Liver (tissue), 9 donors: Measurements from ENCODE around the gene ITGA11. TPM values are rescaled to one million over a fixed set of nuclear protein-coding genes. Genes with fewer than 3 reads are reported as not detected.

Experiments used
- DNase-seq: peaks from one replicate; pipeline ENCODE4 v3.0.0-alpha.2; 2017; ENCODE audit warnings: low spot score
- H3K27ac ChIP-seq, 2 donors: one replicate each; pipeline ENCODE4 v1.7.0; 2013; ENCODE audit warnings: inconsistent platforms in 2 of 2, low read length in 2 of 2, control low read depth in 1 of 2, low read depth in 1 of 2, mild to moderate bottlenecking in 1 of 2
- H3K27me3 ChIP-seq, 4 donors: one replicate each; pipeline versions ENCODE4 v1.6.1 to v1.7.0; 2013; ENCODE audit warnings: low read length in 3 of 4, inconsistent platforms in 1 of 4, mild to moderate bottlenecking in 1 of 4, moderate library complexity in 1 of 4; ENCODE audit not compliant: control insufficient read depth in 4 of 4, insufficient read depth in 4 of 4
- H3K36me3 ChIP-seq, 4 donors: one replicate each; pipeline versions ENCODE4 v1.6.1 to v1.7.0; 2013; ENCODE audit warnings: low read length in 3 of 4, mild to moderate bottlenecking in 3 of 4, low read depth in 1 of 4, moderate library complexity in 1 of 4; ENCODE audit not compliant: control insufficient read depth in 4 of 4, insufficient read depth in 3 of 4
- H3K4me1 ChIP-seq, 4 donors: one replicate each; pipeline versions ENCODE4 v1.6.1 to v1.7.0; 2013; ENCODE audit warnings: low read length in 3 of 4, mild to moderate bottlenecking in 3 of 4, moderate library complexity in 1 of 4; ENCODE audit not compliant: control insufficient read depth in 4 of 4, insufficient read depth in 4 of 4
- H3K4me3 ChIP-seq, 3 donors: one replicate each; pipeline versions ENCODE4 v1.6.1 to v1.7.0; 2013; ENCODE audit warnings: low read length in 3 of 3, control low read depth in 1 of 3, low read depth in 1 of 3, mild to moderate bottlenecking in 1 of 3
- H3K9ac ChIP-seq, 2 donors: one replicate each; pipeline ENCODE4 v1.7.0; 2013; ENCODE audit warnings: low read length in 2 of 2, mild to moderate bottlenecking in 2 of 2, moderate library complexity in 2 of 2, control low read depth in 1 of 2, low read depth in 1 of 2
- H3K9me3 ChIP-seq, 4 donors: one replicate each; pipeline versions ENCODE4 v1.6.1 to v1.7.0; 2013; ENCODE audit warnings: low read length in 3 of 4; ENCODE audit not compliant: control insufficient read depth in 4 of 4
- EGR1 ChIP-seq, 2 donors: IDR thresholded peaks; 2 replicates each; pipeline ENCODE4 v1.6.1; 2016 to 2018; ENCODE audit warnings: antibody characterized with exemption in 2 of 2, low read depth in 2 of 2
- FOXA1 ChIP-seq: IDR thresholded peaks from 2 replicates; pipeline ENCODE4 v1.6.1; 2016; ENCODE audit warnings: antibody characterized with exemption
- HNF4G ChIP-seq: IDR thresholded peaks from 2 replicates; pipeline ENCODE4 v1.6.1; 2016; ENCODE audit warnings: antibody characterized with exemption
- NR2F2 ChIP-seq: IDR thresholded peaks from 2 replicates; pipeline ENCODE4 v1.6.1; 2016; ENCODE audit warnings: antibody characterized with exemption
- RAD21 ChIP-seq, 2 donors: IDR thresholded peaks; 2 replicates each; pipeline ENCODE4 v1.6.1; 2016; ENCODE audit warnings: antibody characterized with exemption in 2 of 2, mild to moderate bottlenecking in 2 of 2
- RXRA ChIP-seq, 2 donors: IDR thresholded peaks; 2 replicates each; pipeline ENCODE4 v1.6.1; 2017 to 2018; ENCODE audit warnings: antibody characterized with exemption in 2 of 2, mild to moderate bottlenecking in 1 of 2
- SP1 ChIP-seq: IDR thresholded peaks from 2 replicates; pipeline ENCODE4 v1.6.1; 2018; ENCODE audit warnings: antibody characterized with exemption, mild to moderate bottlenecking
- TAF1 ChIP-seq: conservative IDR thresholded peaks from 2 replicates; pipeline ENCODE4 v1.6.1; 2016; ENCODE audit warnings: antibody characterized with exemption, mild to moderate bottlenecking
- WGBS: extraction: QIAGEN DNeasy Blood & Tissue Kit; methylation state at CpG from one replicate; pipeline ENCODE4 v1.1.7; 2013; 5-methylcytosine and 5-hydroxymethylcytosine counted together
- polyA plus RNA-seq, 2 donors: library from polyadenylated mRNA; stranded (reverse) in 1 of 2; unstranded in 1 of 2; fragments of 200-250 nt in 1 of 2; fragments of >200 nt in 1 of 2; fragmentation: Nextera tagmentation in 1 of 2; extraction: Ambion mirVana in 1 of 2; gene quantifications; one replicate each; pipeline versions ENCODE4 v1.2.1 to v1.2.3, GENCODE V29; 2013 to 2015
- total RNA-seq, 2 donors: library from RNA; depleted of rRNA; stranded (reverse); fragments of >200 nt; gene quantifications; one replicate each; pipeline ENCODE4 v1.2.3, GENCODE V29; 2014
- TF ChIP-seq, protein P1 (sequence below): IDR thresholded peaks from 2 replicates; pipeline ENCODE4 v1.6.1; 2016; ENCODE audit warnings: antibody characterized with exemption
- TF ChIP-seq, protein P2 (sequence below): IDR thresholded peaks from 2 replicates; pipeline ENCODE4 v1.6.1; 2016; ENCODE audit warnings: antibody characterized with exemption
- TF ChIP-seq, protein P3 (sequence below): fragments of 150-350 bp; IDR thresholded peaks from 2 replicates; pipeline ENCODE4 v1.5.1; 2017; ENCODE audit warnings: improper control_type of control experiment, low read depth, low read length; ENCODE audit not compliant: missing input control
- TF ChIP-seq, protein P4 (sequence below): IDR thresholded peaks from 2 replicates; pipeline ENCODE4 v1.6.1; 2016; ENCODE audit warnings: antibody characterized with exemption
- TF ChIP-seq, protein P5 (sequence below): IDR thresholded peaks from 2 replicates; pipeline ENCODE4 v1.6.1; 2016; ENCODE audit warnings: antibody characterized with exemption, mild to moderate bottlenecking
- donor health status: healthy.
- donor health status: healthy.
- donor health status: healthy.
- donor health status: healthy.
- donor health status: healthy.

Gene ITGA11
- total and polyA plus RNA-seq, 4 donors: 0.32 to 1.0 (median 0.67) TPM

DNA sequence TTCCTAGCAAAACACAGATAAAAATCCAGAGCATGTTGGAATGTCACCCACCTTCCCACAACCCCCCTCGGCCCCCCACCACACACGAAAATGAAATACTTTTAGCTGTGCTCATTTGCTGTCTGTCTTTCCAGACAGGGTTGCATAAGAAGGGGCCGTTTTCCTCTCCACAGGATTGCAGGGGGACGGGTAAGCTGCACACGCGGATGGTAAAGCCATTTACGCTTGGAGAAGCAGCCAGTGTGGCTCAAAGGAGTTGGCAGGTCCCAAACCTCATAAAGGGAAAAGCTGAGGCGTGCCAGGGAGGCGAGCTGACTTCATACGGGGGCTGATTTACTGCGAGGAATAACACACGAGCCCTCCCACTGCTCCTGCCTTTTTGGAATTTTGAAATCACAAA lies 47.4 kb upstream of the ITGA11 start:
- no peaks in the 10 kb centered on the region for H3K36me3 ChIP-seq
- H3K27ac ChIP-seq: no peak overlapping the region
- no peaks in the 10 kb centered on the region for H3K4me1 ChIP-seq
- 74% methylated on average over 12 of the region's 12 CpGs for WGBS
- no peak overlapping the region for H3K9ac ChIP-seq
- no peak overlapping the region for H3K4me3 ChIP-seq
- no peaks in the 10 kb centered on the region for H3K27me3 ChIP-seq
- H3K9me3 ChIP-seq: no peaks in the 10 kb centered on the region
- DNase-seq: no peak
- TF ChIP-seq FOXA1 (no peak), EGR1 (IDR thresholded peaks at IDR 0.05; ENCODE audit: low read depth in 2 of 2) (no peak)

DNA sequence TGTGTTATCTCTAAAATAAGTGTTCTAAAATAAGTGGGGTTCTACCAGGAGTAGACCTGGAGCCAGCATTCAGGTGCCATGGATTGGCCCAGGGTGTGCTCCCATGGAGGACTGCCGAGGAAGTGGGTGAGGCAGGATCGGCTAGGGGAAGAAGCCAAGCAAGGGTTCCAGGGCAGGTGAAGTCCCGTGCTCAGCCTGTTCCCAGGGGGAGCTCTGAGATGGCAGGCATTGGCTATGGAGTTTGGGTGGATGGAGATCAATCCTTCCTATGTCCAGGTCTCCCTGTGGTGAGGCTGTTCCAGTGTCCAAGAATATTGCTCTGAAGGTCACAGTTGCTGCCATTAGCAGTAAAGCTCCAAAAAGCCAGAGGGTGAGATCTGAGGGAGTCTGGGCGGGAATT lies 46.9 kb upstream of the ITGA11 start:
- WGBS: 91% methylated on average over 4 of the region's 4 CpGs
- no peaks in the 10 kb centered on the region for H3K36me3 ChIP-seq
- no peak overlapping the region for H3K9ac ChIP-seq
- no peaks in the 10 kb centered on the region for H3K27me3 ChIP-seq
- no peak overlapping the region for H3K4me3 ChIP-seq
- no peaks in the 10 kb centered on the region for H3K9me3 ChIP-seq
- no peaks in the 10 kb centered on the region for H3K4me1 ChIP-seq
- TF ChIP-seq SP1: no peak
- TF ChIP-seq, protein P1, sequence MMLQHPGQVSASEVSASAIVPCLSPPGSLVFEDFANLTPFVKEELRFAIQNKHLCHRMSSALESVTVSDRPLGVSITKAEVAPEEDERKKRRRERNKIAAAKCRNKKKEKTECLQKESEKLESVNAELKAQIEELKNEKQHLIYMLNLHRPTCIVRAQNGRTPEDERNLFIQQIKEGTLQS: no peak
- no peak for TF ChIP-seq TAF1
- TF ChIP-seq RXRA (IDR thresholded peaks at IDR 0.05): no peak
- no peak for TF ChIP-seq HNF4G
- TF ChIP-seq NR2F2: no peak
- TF ChIP-seq, protein P2, sequence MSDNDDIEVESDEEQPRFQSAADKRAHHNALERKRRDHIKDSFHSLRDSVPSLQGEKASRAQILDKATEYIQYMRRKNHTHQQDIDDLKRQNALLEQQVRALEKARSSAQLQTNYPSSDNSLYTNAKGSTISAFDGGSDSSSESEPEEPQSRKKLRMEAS: no peak
- TF ChIP-seq, protein P3, sequence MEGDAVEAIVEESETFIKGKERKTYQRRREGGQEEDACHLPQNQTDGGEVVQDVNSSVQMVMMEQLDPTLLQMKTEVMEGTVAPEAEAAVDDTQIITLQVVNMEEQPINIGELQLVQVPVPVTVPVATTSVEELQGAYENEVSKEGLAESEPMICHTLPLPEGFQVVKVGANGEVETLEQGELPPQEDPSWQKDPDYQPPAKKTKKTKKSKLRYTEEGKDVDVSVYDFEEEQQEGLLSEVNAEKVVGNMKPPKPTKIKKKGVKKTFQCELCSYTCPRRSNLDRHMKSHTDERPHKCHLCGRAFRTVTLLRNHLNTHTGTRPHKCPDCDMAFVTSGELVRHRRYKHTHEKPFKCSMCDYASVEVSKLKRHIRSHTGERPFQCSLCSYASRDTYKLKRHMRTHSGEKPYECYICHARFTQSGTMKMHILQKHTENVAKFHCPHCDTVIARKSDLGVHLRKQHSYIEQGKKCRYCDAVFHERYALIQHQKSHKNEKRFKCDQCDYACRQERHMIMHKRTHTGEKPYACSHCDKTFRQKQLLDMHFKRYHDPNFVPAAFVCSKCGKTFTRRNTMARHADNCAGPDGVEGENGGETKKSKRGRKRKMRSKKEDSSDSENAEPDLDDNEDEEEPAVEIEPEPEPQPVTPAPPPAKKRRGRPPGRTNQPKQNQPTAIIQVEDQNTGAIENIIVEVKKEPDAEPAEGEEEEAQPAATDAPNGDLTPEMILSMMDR: no peak
- TF ChIP-seq, protein P4, sequence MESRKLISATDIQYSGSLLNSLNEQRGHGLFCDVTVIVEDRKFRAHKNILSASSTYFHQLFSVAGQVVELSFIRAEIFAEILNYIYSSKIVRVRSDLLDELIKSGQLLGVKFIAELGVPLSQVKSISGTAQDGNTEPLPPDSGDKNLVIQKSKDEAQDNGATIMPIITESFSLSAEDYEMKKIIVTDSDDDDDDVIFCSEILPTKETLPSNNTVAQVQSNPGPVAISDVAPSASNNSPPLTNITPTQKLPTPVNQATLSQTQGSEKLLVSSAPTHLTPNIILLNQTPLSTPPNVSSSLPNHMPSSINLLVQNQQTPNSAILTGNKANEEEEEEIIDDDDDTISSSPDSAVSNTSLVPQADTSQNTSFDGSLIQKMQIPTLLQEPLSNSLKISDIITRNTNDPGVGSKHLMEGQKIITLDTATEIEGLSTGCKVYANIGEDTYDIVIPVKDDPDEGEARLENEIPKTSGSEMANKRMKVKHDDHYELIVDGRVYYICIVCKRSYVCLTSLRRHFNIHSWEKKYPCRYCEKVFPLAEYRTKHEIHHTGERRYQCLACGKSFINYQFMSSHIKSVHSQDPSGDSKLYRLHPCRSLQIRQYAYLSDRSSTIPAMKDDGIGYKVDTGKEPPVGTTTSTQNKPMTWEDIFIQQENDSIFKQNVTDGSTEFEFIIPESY: no peak
- TF ChIP-seq RAD21 (IDR thresholded peaks at IDR 0.05): no peak
- TF ChIP-seq, protein P5, sequence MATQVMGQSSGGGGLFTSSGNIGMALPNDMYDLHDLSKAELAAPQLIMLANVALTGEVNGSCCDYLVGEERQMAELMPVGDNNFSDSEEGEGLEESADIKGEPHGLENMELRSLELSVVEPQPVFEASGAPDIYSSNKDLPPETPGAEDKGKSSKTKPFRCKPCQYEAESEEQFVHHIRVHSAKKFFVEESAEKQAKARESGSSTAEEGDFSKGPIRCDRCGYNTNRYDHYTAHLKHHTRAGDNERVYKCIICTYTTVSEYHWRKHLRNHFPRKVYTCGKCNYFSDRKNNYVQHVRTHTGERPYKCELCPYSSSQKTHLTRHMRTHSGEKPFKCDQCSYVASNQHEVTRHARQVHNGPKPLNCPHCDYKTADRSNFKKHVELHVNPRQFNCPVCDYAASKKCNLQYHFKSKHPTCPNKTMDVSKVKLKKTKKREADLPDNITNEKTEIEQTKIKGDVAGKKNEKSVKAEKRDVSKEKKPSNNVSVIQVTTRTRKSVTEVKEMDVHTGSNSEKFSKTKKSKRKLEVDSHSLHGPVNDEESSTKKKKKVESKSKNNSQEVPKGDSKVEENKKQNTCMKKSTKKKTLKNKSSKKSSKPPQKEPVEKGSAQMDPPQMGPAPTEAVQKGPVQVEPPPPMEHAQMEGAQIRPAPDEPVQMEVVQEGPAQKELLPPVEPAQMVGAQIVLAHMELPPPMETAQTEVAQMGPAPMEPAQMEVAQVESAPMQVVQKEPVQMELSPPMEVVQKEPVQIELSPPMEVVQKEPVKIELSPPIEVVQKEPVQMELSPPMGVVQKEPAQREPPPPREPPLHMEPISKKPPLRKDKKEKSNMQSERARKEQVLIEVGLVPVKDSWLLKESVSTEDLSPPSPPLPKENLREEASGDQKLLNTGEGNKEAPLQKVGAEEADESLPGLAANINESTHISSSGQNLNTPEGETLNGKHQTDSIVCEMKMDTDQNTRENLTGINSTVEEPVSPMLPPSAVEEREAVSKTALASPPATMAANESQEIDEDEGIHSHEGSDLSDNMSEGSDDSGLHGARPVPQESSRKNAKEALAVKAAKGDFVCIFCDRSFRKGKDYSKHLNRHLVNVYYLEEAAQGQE: no peak
- DNase-seq: no peak
- no peak overlapping the region for H3K27ac ChIP-seq
